Anterior cingulate cortex (tissue), 58 donors: ENCODE data around the gene TNFSF12.
A peak's percentile ranks its signal among the peaks of the same experiment; 100 is the strongest.
"Not testable (repeated sequence)": the region's sequence is repeated elsewhere in the genome, so short reads cannot be mapped to it uniquely, and the experiment has no call there.

Experiments used
- DNase-seq, 58 donors: peaks; one replicate each; lab custom pipeline; 2025; lab: John Stamatoyannopoulos, UW

TNFSF12 gene

DNA sequence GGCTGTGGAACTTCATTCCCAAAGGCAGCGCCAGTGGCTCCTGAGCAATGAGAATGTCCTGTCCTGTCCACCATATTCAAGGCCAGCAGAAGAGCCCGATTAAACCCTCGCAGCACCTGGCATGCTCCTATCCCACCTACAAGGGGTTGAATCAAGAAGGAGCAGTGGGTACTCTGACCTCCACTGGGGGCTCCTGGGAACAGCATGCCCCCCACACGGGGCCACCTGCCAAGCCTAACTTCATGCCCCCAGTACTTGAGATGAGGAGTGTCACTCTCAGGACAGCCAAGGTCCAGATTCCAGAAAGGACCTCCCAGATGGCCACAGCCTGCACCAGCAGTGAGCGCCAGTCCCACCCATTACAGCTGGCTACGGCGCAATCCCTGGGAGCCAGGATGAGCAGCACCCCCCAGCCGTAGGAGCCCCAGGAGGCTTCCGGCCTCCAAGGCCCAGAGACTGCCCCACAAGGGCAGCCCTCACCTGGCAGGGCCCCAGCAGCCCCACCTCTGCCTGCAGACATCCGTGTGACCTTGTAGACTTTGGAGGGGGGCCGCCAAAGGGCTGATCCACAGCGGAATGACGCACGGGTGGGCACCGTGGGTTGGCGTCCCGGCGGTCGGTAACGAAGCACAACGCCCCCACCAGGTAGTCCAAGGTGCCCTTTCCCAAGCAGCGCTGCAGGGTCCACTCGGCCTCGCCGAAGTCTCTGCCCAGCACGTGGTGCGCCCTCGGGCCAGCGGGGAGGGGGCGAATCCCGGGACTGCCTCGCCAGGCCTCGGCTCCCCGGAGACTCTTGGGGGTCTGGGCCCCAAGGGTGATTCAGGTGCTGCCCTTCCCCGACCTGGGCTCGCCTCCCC lies 33.8 kb downstream of the TNFSF12 start:
- peak in 4 of 58 donors; percentile 43 to 52 (median 48) for DNase-seq

GRCh38 chr17:7583253-7584109 lies 34.6 kb downstream of the TNFSF12 start, which contains the start of gene MPDU1:
TSS of gene MPDU1 (plus strand) at chr17:7583852. CDS start at chr17:7583863, 11 bp downstream.
- DNase-seq = peak; percentile 75 to 100 (median 96)

- DNase-seq = no peak
Observed at GRCh38 chr17:7586673-7587419, 38.0 kb downstream of the TNFSF12 start.

- DNase-seq = peak in 5 of 58 donors; percentile 15 to 40 (median 21)
Observed at GRCh38 chr17:7587420-7588151, 38.7 kb downstream of the TNFSF12 start.

- peak in 1 of 58 donors; percentile 21 for DNase-seq
Observed at GRCh38 chr17:7588553-7589203, 39.8 kb downstream of the TNFSF12 start.

DNA sequence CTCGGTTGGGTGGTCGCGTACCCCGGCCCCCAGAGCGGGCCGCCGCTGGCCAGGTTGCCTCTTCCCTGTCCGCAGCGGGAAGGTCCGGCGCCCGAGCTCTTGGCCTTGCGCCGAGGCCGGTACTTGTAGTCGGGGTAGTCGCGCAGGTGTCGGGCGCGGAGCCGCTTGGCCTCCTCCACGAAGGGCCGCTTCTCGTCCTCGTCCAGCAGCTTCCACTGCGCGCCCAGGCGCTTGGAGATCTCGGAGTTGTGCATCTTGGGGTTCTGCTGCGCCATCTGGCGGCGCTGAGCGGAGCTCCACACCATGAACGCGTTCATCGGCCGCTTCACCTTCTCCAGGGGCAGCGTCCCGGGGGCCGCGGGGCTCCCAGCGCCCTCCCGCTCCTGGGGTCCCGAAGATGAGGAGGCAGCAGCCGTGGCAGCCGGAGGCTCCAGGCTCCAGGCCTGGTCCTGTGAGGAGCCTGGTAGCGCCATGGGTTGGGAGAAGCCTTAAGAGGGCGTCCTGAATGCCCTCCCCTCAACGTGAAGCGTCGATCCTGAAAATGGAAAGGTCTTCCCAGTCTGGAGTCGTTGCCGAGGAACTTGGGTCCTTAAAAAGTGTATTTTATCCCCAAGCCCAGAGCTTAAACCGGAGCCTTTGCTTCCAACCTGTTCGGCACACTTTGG lies 40.5 kb downstream of the TNFSF12 start:
- DNase-seq = peak in 55 of 58 donors; percentile 35 to 90 (median 70)

- no peak for DNase-seq
Observed at GRCh38 chr17:7589891-7590691, 41.2 kb downstream of the TNFSF12 start, which contains the start of gene SOX15. TSS of gene SOX15 (minus strand) at chr17:7590094. CDS start at chr17:7589676, 418 bp downstream.

DNA sequence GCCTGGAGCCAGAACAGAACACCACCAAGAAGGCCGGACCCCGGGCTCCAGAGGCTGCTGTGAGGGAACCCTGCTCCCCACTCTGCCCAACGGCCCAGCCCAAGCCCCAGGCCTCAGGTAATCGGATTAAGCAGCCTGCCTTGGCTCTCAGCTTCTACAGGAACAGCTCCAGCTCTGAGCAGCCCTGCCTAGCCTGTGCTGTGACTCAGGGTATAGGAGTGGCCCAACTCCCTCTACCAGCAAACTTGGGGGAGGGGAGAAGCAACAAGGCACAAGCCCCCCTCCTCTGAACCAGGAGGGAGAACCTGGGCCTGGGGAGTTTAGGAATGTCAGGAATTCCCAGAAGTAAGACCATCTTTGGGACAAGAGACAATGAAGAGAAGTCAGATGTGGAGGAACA lies 41.9 kb downstream of the TNFSF12 start:
- no peak for DNase-seq

- DNase-seq = no peak
Observed at GRCh38 chr17:7591596-7591995, 42.7 kb downstream of the TNFSF12 start.

DNA sequence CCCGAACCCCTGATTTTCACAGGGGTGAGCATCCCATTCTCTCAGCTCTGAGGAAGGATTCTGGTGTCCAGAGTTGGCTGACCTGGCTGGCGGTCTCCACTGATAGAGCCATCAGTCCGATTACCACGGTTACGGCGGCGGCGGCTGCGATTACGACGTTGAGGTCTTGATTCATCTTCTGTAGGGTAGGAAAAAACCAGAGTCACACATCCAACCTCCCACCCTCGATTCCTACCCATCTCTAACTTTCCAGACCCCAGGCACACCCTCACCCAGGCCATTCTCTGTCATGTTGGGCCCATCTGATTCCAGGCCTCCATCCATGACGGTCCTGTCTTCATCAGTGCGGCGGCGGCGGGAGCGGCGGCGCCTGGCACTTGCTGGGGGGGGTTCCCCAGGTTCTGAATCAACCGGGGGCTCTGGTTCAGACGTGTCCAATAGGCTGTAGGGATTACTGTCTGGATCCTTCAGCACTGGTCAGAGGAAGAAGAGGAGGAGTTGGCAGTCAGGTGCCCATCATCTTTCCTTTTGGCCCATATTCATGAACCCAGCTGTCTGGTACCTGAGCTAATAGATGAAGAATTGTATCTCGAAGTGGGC lies 43.7 kb downstream of the TNFSF12 start:
- DNase-seq = no peak

DNA sequence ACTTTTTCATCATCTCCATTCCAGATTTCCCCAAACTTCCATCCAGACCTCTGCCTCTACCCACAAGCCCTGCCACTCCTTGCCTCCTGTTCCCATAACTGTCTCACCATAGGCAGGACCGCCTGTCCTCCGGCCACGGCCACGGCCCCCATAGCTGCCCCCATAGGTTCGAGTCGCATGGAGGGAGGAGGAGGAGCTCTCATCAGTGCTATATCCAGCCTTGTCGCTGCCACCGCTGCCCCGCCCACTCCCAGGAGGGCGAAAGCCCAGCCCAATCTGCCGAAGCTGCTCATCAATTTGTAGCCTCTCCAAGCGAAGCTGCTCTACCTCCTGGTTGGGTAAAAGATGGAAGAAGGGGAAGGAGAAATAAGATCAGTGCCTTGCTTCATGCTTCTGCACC lies 44.4 kb downstream of the TNFSF12 start:
- peak in 1 of 58 donors; percentile 18 for DNase-seq

GRCh38 chr17:7597561-7597960 lies 48.7 kb downstream of the TNFSF12 start:
- not testable (repeated sequence) for DNase-seq

GRCh38 chr17:7606280-7606679 lies 57.4 kb downstream of the TNFSF12 start:
- DNase-seq = no peak
